Stimulated activated CD8-positive, alpha-beta memory T cell treated with anti-CD3 and anti-CD28 coated beads, Interleukin-4, amount 100 ng/mL, for 1 hour (primary cell): ENCODE results near the gene ABCD3.
A peak's percentile ranks its signal among the peaks of the same experiment; 100 is the strongest.
"Not testable (repeated sequence)": the region's sequence is repeated elsewhere in the genome, so short reads cannot be mapped to it uniquely, and the experiment has no call there.

Source experiments
- DNase-seq, 2 donors: peaks; one replicate each; pipeline ENCODE4 v3.0.0-alpha.2; 2020; ENCODE audit warnings: low read depth in 2 of 2, low spot score in 1 of 2

The ABCD3 gene

DNA sequence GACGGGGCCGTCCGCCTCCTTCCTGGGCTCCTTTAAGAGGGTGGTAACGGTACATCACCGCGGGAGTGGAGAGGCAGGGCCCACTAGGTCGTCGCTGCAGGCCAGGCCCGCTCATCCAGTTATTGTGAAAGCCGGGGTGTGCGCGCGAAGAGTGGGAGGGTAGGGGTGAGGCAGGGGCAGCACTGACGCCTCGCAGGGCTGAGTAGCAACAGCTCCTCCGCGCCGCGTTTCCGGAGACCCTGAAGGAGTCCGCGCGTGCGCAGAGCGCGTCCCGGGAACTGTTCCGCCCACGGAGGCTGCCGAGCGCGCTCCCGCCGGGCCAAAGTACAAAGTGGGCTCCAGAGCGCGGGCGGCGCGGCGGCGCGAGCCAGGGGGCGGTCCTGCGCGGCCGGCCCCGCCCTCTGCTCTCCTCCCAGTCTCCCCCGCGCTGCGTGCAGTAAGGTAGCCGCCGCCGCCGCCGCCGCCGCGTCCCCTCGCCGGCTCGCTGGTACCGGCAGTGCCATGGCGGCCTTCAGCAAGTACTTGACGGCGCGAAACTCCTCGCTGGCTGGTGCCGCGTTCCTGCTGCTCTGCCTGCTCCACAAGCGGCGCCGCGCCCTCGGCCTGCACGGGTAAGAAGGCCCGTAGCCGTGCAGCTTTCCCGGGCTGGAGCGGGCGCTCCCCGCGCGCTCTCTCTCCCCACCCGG, at the start of gene ABCD3:
Gene ABCD3, plus strand, starts transcription at position 412 of the 686 bp plus-strand sequence. Its CDS starts 90 bp downstream, at position 502.
- peak; percentile 86 to 97 for DNase-seq

GRCh38 chr1:94372771-94373170, 45.4 kb upstream of the ABCD3 start:
- DNase-seq = not testable (repeated sequence)

- DNase-seq = not testable (repeated sequence)
Observed at GRCh38 chr1:94373311-94373710, 44.9 kb upstream of the ABCD3 start.

DNA sequence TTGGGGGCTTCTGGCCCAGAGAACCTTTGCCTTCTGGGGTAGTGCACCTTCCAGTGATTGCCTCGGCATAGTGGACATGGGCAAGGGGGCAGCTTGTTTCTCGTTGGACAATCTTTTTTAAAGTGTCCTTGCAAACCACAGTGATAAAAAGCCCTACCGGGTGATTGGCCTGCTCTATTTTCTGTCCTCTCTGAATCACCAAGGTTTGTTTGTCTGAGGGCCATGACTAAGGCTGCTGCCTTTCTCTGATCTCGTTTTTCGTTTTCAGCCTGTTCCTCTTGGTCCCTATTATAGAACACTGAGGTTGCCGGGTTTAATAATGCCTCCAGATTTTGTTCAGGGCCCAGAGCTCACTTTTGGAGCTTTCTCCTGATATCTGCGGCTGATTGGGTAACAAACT, 42.5 kb upstream of the ABCD3 start:
- not testable (repeated sequence) for DNase-seq

- not testable (repeated sequence) for DNase-seq
Observed at GRCh38 chr1:94378493-94378892, 39.7 kb upstream of the ABCD3 start.

DNA sequence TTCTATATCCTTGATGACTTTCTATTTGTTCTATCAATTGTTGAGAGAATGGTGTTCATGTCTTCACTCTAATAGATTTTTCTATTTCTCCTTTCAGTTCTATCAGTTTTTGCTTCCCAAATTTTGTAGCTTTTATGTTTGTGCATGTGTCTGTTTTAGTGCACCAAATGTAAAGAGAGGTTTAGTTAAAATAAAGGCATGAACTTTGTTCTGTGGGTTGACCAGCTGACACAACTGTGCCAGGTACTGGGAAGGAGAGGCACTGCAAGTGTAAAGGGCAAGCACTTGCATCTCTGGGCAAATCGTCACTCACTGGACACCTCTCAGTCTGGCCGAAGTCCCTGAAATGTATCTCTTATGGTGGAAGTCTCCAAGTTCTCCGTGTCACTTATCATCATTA, 38.6 kb upstream of the ABCD3 start:
- DNase-seq = no peak

DNA sequence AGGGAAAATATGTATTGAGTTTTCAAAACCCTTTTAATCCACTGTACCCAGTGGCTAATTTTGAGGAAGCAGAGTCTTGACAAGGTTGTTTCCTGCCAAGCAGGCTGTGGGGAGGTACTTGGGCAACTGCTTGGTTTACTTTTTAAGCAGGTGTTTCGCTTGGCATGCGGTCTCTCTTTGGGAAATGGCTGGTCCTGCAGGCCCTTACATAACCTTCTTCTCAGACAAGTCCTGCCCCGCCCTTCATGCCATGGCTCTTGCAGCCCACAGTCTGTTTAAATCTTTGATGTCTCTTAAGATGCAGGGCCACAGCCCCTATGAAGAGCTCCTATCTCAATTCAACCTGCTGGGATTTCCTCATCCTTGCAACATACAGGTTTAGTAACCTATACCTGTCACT, 36.0 kb upstream of the ABCD3 start:
- DNase-seq = no peak

DNA sequence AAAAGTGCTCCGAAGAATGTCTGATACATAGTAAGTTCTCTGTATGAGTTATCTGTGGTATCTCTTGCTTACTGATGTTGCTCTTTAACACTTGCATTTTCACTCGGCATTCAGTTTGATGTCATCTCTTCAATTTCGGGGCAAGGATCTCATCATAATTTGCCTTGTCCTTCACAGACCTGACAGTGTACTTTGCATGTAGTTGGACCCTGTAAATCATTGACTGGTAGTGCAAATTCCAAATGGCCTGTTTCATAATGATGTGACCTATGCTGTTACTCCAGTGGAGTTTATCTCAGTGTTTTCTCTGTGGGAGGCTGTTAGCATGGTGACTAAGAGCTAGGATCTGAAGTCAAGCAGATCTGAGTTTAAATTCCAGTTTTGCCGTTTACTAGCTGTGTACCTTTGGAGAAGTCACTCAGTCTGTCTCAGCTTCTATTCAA, 34.2 kb upstream of the ABCD3 start:
- no peak for DNase-seq

DNA sequence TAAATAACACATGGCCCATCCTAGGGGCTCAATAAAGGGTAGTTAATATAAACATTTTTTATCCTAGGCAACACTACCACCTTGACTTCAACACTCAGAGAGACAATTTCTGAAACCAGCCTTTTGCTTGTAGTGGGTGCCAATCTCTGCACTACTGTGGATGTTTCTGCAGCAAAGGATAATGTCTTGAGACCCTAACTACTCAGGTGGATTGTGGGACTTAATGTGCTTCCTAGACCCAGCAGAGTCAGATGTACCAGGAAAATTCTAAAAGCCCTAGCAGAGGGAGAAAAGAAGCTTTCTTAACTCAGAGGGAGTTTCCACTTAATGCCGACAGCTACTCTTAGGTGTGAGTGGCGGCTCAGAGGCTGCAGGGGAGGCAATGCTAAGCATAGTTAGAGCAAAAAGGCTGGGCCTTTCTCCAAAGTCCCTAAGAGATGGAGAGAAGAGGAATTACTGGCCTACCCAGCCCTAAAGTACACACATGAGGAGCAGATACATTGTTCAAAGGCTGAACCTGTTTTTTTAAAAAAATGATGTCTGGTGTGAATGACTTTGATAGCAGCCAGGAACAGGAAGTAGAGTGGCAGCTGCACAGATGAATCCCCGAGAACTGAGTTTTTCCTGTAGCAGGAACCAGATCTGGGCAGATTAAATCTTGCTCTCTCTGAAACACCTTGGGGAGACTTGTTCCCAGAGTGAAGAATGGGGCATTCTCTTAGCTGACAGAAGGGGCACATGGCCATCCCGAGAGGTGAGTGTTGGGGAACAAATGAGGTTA, 33.5 kb upstream of the ABCD3 start:
- DNase-seq = no peak

- no peak for DNase-seq
Observed at GRCh38 chr1:94385308-94385929, 32.8 kb upstream of the ABCD3 start.

- DNase-seq = no peak
Observed at GRCh38 chr1:94389298-94389697, 28.9 kb upstream of the ABCD3 start.

DNA sequence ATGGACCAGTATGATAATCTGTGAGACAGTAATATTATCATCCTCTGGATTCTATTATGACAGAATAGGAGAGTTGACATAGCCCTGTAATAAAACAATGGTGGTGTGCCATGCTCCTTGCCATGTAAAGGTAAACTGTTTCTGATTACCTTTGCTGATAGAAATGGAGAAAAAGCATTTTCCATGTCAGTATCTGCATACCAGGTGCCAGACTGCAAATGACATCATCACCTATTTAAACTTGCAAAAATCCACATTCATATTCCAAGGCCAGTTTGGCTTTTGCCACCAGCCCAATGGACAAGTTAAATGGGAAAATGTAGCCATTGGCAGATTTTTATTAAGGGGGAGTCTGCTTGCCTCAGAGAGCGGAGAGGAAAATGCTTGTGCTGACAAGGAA, 23.9 kb upstream of the ABCD3 start:
- DNase-seq = no peak

- no peak for DNase-seq
Observed at GRCh38 chr1:94395231-94395630, 23.0 kb upstream of the ABCD3 start.

DNA sequence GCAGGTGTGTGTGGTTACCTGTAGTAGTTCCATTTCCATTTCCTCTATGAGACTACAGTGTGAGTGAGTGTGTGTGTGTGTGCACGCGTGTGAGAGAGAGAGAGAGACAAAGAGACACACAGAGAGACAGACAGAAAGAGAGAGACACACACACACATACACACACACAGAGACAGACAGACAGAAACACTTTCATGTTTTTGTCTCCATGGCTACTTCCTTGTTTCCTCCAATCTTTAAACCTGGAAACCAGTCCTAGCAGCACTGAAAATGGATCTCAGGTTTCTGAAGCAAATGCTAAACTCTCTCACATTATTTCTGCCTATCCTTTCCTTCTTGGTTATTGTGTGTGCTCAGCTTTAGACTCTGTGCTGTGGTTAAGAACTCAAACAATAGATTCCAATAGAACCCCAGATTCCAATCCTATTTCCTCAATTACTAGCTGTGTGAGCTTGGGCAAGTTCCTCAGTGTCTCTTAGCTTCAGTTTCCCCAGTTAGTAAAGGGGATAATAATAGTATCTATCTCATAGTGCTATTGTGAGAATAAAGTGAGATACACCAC, 22.4 kb upstream of the ABCD3 start:
- DNase-seq = no peak

GRCh38 chr1:94396356-94397010, 21.7 kb upstream of the ABCD3 start:
- DNase-seq = no peak

DNA sequence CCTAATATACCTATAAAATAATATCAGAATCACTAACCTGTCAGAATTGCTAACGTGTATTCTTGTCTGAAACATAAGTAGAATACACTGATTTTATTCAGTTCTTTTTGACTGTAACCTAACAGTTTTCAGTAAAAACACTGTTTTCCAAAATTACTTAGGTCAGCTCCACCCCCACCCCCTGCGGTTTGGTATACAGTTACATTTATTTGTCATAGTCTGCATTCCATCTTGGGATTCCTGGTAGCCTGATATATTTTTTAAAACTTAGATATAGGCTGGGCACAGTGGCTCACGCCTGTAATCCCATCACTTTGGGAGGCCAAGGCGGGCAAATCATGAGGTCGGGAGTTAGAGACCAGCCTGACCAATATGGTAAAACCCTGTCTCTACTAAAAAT, 19.8 kb upstream of the ABCD3 start:
- no peak for DNase-seq

DNA sequence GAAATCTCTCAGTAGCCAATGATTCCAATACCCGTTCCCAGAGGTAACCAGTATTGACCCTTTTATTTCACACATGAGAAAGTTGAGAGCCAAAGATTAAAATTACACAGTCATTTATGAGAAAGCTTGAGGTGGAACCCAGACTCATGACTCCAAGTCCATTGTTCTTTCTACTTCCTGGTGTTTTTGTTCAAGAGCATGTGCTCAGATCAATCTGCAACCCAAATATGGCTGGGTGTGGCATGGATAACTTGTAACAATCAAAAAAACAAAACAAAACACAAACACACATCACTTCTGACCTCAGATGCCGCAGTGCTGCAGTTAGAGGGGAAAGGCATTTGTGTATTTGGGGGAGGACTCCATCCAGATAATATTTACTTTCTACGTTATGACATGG, 18.7 kb upstream of the ABCD3 start:
- DNase-seq = no peak

DNA sequence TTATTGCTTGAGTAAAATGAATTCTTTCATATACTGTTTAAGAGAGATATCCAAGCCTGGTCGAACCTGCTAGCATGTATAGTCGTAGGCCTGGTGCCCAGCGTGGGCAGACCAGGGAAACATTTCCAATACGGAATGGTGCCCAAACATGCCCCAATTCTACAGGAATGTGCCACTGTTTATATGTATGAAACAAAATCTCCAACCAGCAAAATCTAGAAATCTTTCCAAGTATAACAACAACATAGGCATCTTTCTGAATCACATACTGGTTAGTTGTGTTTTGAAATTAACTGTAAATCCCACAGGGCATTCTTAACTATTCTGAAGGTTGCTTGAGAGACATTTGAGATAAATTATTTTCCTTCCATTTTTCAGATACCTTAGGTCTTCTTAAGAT, 17.0 kb upstream of the ABCD3 start:
- DNase-seq = no peak

- DNase-seq = no peak
Observed at GRCh38 chr1:94406446-94406845, 11.7 kb upstream of the ABCD3 start.

DNA sequence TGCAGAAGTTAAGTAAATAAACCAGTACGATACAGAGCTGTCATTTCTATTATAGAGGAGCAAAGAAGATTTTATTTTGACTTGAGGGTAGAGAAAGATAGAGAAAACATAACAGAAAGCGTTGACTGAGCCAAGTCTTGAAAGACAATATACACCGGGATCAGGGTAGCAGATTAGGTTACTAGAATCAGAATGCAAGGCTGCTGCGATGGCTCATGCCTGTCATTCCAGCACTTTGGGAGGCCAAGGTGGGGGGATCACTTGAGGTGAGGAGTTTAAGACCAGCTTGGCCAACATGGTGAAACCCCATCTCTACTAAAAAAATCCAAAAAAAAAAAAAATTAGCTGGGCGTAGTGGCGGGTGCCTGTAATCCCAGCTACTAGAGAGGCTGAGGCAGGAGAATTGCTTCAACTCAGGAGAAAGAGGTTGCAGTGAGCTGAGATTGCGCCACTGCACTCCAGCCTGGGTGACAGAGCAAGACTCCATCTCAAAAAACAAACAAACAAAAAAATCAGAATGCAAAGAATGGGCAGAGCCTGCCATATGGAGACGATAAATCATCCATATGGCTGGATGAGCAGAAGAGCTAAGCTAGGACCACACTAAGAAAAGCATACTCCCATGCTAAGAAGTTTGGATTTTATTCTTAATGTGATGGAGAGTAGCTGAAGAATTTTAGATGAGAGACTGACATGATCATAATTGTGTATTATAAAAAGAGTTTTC, 9.9 kb upstream of the ABCD3 start:
- no peak for DNase-seq

DNA sequence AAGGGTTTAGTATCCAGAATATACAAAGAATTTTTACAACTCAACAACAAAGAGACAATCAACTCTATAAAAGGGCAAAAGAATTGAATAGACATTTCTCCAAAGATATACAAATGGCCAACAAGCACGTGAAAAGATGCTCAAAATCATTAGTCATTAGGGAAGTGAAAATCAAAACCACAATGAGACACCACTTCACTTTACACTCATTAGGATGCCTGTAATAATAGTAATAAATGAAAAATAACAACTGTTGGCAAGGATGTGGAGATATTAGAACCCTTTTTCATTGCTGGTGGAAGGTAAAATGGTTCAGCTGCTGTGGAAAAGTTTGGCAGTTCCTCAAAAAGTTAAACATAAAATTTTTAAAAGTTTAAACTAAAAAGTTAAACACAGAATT, 7.0 kb upstream of the ABCD3 start:
- no peak for DNase-seq
